Measurements from ENCODE around the gene CDR2. TPM values are rescaled to one million over a fixed set of nuclear protein-coding genes. Genes with fewer than 3 reads are reported as not detected.
A peak's percentile ranks its signal among the peaks of the same experiment; 100 is the strongest.
"Not testable (repeated sequence)": the region's sequence is repeated elsewhere in the genome, so short reads cannot be mapped to it uniquely, and the experiment has no call there.

Gene CDR2
- polyA plus RNA-seq, 4 donors: 14.2 to 50.3 (median 45.4) TPM

GRCh38 chr16:22308824-22309520 is 65.4 kb downstream of the CDR2 start:
- no peak overlapping the region for H3K4me3 ChIP-seq (ENCODE audit: low read depth in 1 of 3, low read length in 3 of 3)
- H3K27ac ChIP-seq (ENCODE audit: low read depth in 1 of 3, low read length in 2 of 3): no peak overlapping the region
- H3K27me3 ChIP-seq (ENCODE audit: control insufficient read depth in 3 of 3, insufficient read depth in 3 of 3, low read length in 3 of 3): no peaks in the 10 kb centered on the region
- FAIRE-seq: no peak
- peaks cover 13 to 91% (median 20%) of the 10 kb centered on the region in 3 donors for H3K36me3 ChIP-seq (ENCODE audit: control insufficient read depth in 3 of 3, insufficient read depth in 2 of 3, low read depth in 1 of 3, low read length in 3 of 3)
- no peaks in the 10 kb centered on the region for H3K9me3 ChIP-seq (ENCODE audit: control insufficient read depth in 2 of 2, insufficient read depth in 1 of 2, low read depth in 1 of 2, low read length in 1 of 2)
- 95 to 96% (median 96%) methylated on average over 24 of the region's 24 CpGs for WGBS, 3 donors
- no peak for DNase-seq
- no peaks in the 10 kb centered on the region for H3K4me1 ChIP-seq (ENCODE audit: control insufficient read depth in 3 of 3, insufficient read depth in 2 of 3, low read depth in 1 of 3, low read length in 2 of 3)

GRCh38 chr16:22307838-22308237 is 66.6 kb downstream of the CDR2 start:
- H3K27me3 ChIP-seq (ENCODE audit: control insufficient read depth in 3 of 3, insufficient read depth in 3 of 3, low read length in 3 of 3): no peaks in the 10 kb centered on the region
- no peaks in the 10 kb centered on the region for H3K9me3 ChIP-seq (ENCODE audit: control insufficient read depth in 2 of 2, insufficient read depth in 1 of 2, low read depth in 1 of 2, low read length in 1 of 2)
- H3K4me1 ChIP-seq (ENCODE audit: control insufficient read depth in 3 of 3, insufficient read depth in 2 of 3, low read depth in 1 of 3, low read length in 2 of 3): no peaks in the 10 kb centered on the region
- 94 to 97% (median 96%) methylated on average over 10 of the region's 10 CpGs for WGBS, 3 donors
- peaks cover 8 to 91% (median 14%) of the 10 kb centered on the region in 3 donors for H3K36me3 ChIP-seq (ENCODE audit: control insufficient read depth in 3 of 3, insufficient read depth in 2 of 3, low read depth in 1 of 3, low read length in 3 of 3)
- no peak for DNase-seq
- no peak for FAIRE-seq
- H3K27ac ChIP-seq (ENCODE audit: low read depth in 1 of 3, low read length in 2 of 3): no peak overlapping the region
- H3K4me3 ChIP-seq (ENCODE audit: low read depth in 1 of 3, low read length in 3 of 3): no peak overlapping the region

GRCh38 chr16:22306788-22307187 is 67.6 kb downstream of the CDR2 start:
- no peaks in the 10 kb centered on the region for H3K27me3 ChIP-seq (ENCODE audit: control insufficient read depth in 3 of 3, insufficient read depth in 3 of 3, low read length in 3 of 3)
- FAIRE-seq (no peak), DNase-seq (no peak)
- no peaks in the 10 kb centered on the region for H3K9me3 ChIP-seq (ENCODE audit: control insufficient read depth in 2 of 2, insufficient read depth in 1 of 2, low read depth in 1 of 2, low read length in 1 of 2)
- H3K4me1 ChIP-seq (ENCODE audit: control insufficient read depth in 3 of 3, insufficient read depth in 2 of 3, low read depth in 1 of 3, low read length in 2 of 3): no peaks in the 10 kb centered on the region
- WGBS, 3 donors: 91 to 93% (median 93%) methylated on average over 9 of the region's 9 CpGs
- no peak overlapping the region for H3K27ac ChIP-seq (ENCODE audit: low read depth in 1 of 3, low read length in 2 of 3)
- peaks cover 8 to 91% (median 14%) of the 10 kb centered on the region in 3 donors for H3K36me3 ChIP-seq (ENCODE audit: control insufficient read depth in 3 of 3, insufficient read depth in 2 of 3, low read depth in 1 of 3, low read length in 3 of 3)
- no peak overlapping the region for H3K4me3 ChIP-seq (ENCODE audit: low read depth in 1 of 3, low read length in 3 of 3)

- DNase-seq (no peak), FAIRE-seq (no peak)
- Histone ChIP-seq H3K4me1 (ENCODE audit: control insufficient read depth in 3 of 3, insufficient read depth in 2 of 3, low read depth in 1 of 3, low read length in 2 of 3) (peaks cover 0 to 2% (median 0%) of the 10 kb centered on the region in 3 donors), H3K36me3 (ENCODE audit: control insufficient read depth in 3 of 3, insufficient read depth in 2 of 3, low read depth in 1 of 3, low read length in 3 of 3) (peaks cover 8 to 87% (median 11%) of the 10 kb centered on the region in 3 donors), H3K27me3 (ENCODE audit: control insufficient read depth in 3 of 3, insufficient read depth in 3 of 3, low read length in 3 of 3) (no peaks in the 10 kb centered on the region), H3K9me3 (ENCODE audit: control insufficient read depth in 2 of 2, insufficient read depth in 1 of 2, low read depth in 1 of 2, low read length in 1 of 2) (no peaks in the 10 kb centered on the region), H3K27ac (ENCODE audit: low read depth in 1 of 3, low read length in 2 of 3) (no peak overlapping the region), H3K4me3 (ENCODE audit: low read depth in 1 of 3, low read length in 3 of 3) (no peak overlapping the region)
- 94 to 98% (median 96%) methylated on average over 4 of the region's 4 CpGs for WGBS, 3 donors
These were observed 70.0 kb downstream of the CDR2 start for GRCh38 chr16:22304411-22304810.

- Histone ChIP-seq H3K9me3 (ENCODE audit: control insufficient read depth in 2 of 2, insufficient read depth in 1 of 2, low read depth in 1 of 2, low read length in 1 of 2) (no peaks in the 10 kb centered on the region), H3K4me1 (ENCODE audit: control insufficient read depth in 3 of 3, insufficient read depth in 2 of 3, low read depth in 1 of 3, low read length in 2 of 3) (peaks cover 0 to 6% (median 2%) of the 10 kb centered on the region in 3 donors), H3K27me3 (ENCODE audit: control insufficient read depth in 3 of 3, insufficient read depth in 3 of 3, low read length in 3 of 3) (no peaks in the 10 kb centered on the region), H3K27ac (ENCODE audit: low read depth in 1 of 3, low read length in 2 of 3) (no peak overlapping the region), H3K36me3 (ENCODE audit: control insufficient read depth in 3 of 3, insufficient read depth in 2 of 3, low read depth in 1 of 3, low read length in 3 of 3) (peaks cover 0 to 77% (median 5%) of the 10 kb centered on the region in 3 donors), H3K4me3 (ENCODE audit: low read depth in 1 of 3, low read length in 3 of 3) (no peak overlapping the region)
- DNase-seq (no peak), FAIRE-seq (no peak)
- 94 to 95% (median 94%) methylated on average over 12 of the region's 12 CpGs for WGBS, 3 donors
These were observed 71.5 kb downstream of the CDR2 start for GRCh38 chr16:22302776-22303363.

- peaks cover 0 to 63% (median 0%) of the 10 kb centered on the region in 3 donors for H3K36me3 ChIP-seq (ENCODE audit: control insufficient read depth in 3 of 3, insufficient read depth in 2 of 3, low read depth in 1 of 3, low read length in 3 of 3)
- 90 to 96% (median 92%) methylated on average over 7 of the region's 7 CpGs for WGBS, 3 donors
- H3K27ac ChIP-seq (ENCODE audit: low read depth in 1 of 3, low read length in 2 of 3); DNase-seq; H3K9me3 ChIP-seq (ENCODE audit: control insufficient read depth in 2 of 2, insufficient read depth in 1 of 2, low read depth in 1 of 2, low read length in 1 of 2); FAIRE-seq; H3K4me1 ChIP-seq (ENCODE audit: control insufficient read depth in 3 of 3, insufficient read depth in 2 of 3, low read depth in 1 of 3, low read length in 2 of 3); H3K4me3 ChIP-seq (ENCODE audit: low read depth in 1 of 3, low read length in 3 of 3); H3K27me3 ChIP-seq (ENCODE audit: control insufficient read depth in 3 of 3, insufficient read depth in 3 of 3, low read length in 3 of 3): not testable (repeated sequence)
These were observed 73.0 kb downstream of the CDR2 start for GRCh38 chr16:22301423-22301822.

- H3K4me1 ChIP-seq (ENCODE audit: control insufficient read depth in 3 of 3, insufficient read depth in 2 of 3, low read depth in 1 of 3, low read length in 2 of 3): peaks cover 2 to 12% (median 5%) of the 10 kb centered on the region in 3 donors
- H3K27ac ChIP-seq (ENCODE audit: low read depth in 1 of 3, low read length in 2 of 3): no peak overlapping the region
- FAIRE-seq: no peak
- H3K36me3 ChIP-seq (ENCODE audit: control insufficient read depth in 3 of 3, insufficient read depth in 2 of 3, low read depth in 1 of 3, low read length in 3 of 3): peaks cover 0 to 56% (median 0%) of the 10 kb centered on the region in 3 donors
- no peak overlapping the region for H3K4me3 ChIP-seq (ENCODE audit: low read depth in 1 of 3, low read length in 3 of 3)
- no peaks in the 10 kb centered on the region for H3K9me3 ChIP-seq (ENCODE audit: control insufficient read depth in 2 of 2, insufficient read depth in 1 of 2, low read depth in 1 of 2, low read length in 1 of 2)
- H3K27me3 ChIP-seq (ENCODE audit: control insufficient read depth in 3 of 3, insufficient read depth in 3 of 3, low read length in 3 of 3): no peaks in the 10 kb centered on the region
- WGBS, 3 donors: 42 to 45% (median 45%) methylated on average over 8 of the region's 8 CpGs
- DNase-seq: peak; percentile 60 to 72
These were observed 73.9 kb downstream of the CDR2 start for GRCh38 chr16:22300427-22301071.

- no peak for DNase-seq
- peak overlapping the region in 2 of 3 donors; percentile 34 to 98 for H3K27ac ChIP-seq (ENCODE audit: low read depth in 1 of 3, low read length in 2 of 3)
- FAIRE-seq: no peak
- H3K4me3 ChIP-seq (ENCODE audit: low read depth in 1 of 3, low read length in 3 of 3): peak overlapping the region in 1 of 3 donors; percentile 93
- peaks cover 0 to 41% (median 0%) of the 10 kb centered on the region in 3 donors for H3K36me3 ChIP-seq (ENCODE audit: control insufficient read depth in 3 of 3, insufficient read depth in 2 of 3, low read depth in 1 of 3, low read length in 3 of 3)
- no peaks in the 10 kb centered on the region for H3K27me3 ChIP-seq (ENCODE audit: control insufficient read depth in 3 of 3, insufficient read depth in 3 of 3, low read length in 3 of 3)
- 92 to 100% (median 94%) methylated on average over 1 of the region's 1 CpG for WGBS, 3 donors
- H3K9me3 ChIP-seq (ENCODE audit: control insufficient read depth in 2 of 2, insufficient read depth in 1 of 2, low read depth in 1 of 2, low read length in 1 of 2): no peaks in the 10 kb centered on the region
- peaks cover 2 to 12% (median 5%) of the 10 kb centered on the region in 3 donors for H3K4me1 ChIP-seq (ENCODE audit: control insufficient read depth in 3 of 3, insufficient read depth in 2 of 3, low read depth in 1 of 3, low read length in 2 of 3)
These were observed 75.4 kb downstream of the CDR2 start for GRCh38 chr16:22299036-22299435.
